RWPE2 (cell line): ENCODE results near the gene BFSP1.

Experiments used
- ATAC-seq: fragments of 200-7000 bp; cut with Tn5 transposase; 3 replicates; pipeline ENCODE4 v1.9.1; 2021; ENCODE audit warnings: low read depth
- DNase-seq: peaks from one replicate; pipeline ENCODE4 v3.0.0-alpha.2; 2020; ENCODE audit warnings: low spot score
- H3K27ac ChIP-seq: fragments of 450-650 bp; 2 replicates; pipeline ENCODE4 v1.5.1; 2017; ENCODE audit warnings: mild to moderate bottlenecking; ENCODE audit not compliant: poor library complexity, severe bottlenecking
- H3K27me3 ChIP-seq: fragments of 250-450 bp; sonication (Bioruptor Pico); 2 replicates; pipeline ENCODE4 v1.5.1; 2021; ENCODE audit warnings: mild to moderate bottlenecking, moderate library complexity; ENCODE audit not compliant: insufficient read depth, poor library complexity, severe bottlenecking
- H3K36me3 ChIP-seq: fragments of 250-450 bp; sonication (Bioruptor Pico); 2 replicates; pipeline ENCODE4 v1.5.1; 2020; ENCODE audit warnings: low read depth, mild to moderate bottlenecking, moderate library complexity
- H3K4me1 ChIP-seq: fragments of 250-450 bp; sonication (Bioruptor Pico); 2 replicates; pipeline ENCODE4 v1.5.1; 2021; ENCODE audit warnings: mild to moderate bottlenecking, moderate library complexity; ENCODE audit not compliant: insufficient read depth, poor library complexity, severe bottlenecking
- H3K4me3 ChIP-seq: fragments of 250-450 bp; sonication (Bioruptor Pico); 2 replicates; pipeline ENCODE4 v1.5.1; 2021; ENCODE audit warnings: mild to moderate bottlenecking, moderate library complexity; ENCODE audit not compliant: severe bottlenecking
- H3K9me3 ChIP-seq: fragments of 250-450 bp; sonication (Bioruptor Pico); 2 replicates; pipeline ENCODE4 v1.5.1; 2021; ENCODE audit warnings: mild to moderate bottlenecking, moderate library complexity; ENCODE audit not compliant: severe bottlenecking
- TF ChIP-seq, protein P1 (sequence below): fragments of 450-650 bp; IDR thresholded peaks from one replicate; pipeline ENCODE4 v1.5.1; 2017; ENCODE audit warnings: mild to moderate bottlenecking, moderate library complexity; ENCODE audit not compliant: poor library complexity, severe bottlenecking

BFSP1 gene

DNA sequence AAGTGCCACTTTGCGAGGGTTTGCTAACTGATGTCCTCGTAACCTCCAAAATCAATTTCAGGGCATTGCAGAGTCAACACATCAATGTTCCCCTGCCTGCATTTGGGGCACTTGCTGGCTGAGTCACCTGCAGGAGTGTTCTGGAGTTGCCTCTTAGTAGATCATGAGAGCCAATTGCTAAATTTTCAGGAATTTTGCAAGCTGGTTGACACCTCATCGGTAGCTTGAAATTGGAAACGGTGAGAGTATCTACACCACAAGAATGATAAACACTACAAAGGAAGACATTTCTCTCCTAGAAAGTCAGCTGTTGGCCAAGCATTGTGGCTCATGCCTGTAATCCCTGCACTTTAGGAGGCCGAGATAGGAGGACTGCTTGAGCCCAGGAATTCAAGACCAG lies 10.8 kb upstream of the BFSP1 start:
- H3K27me3 ChIP-seq = no peaks in the 10 kb centered on the region
- ATAC-seq (peak; percentile 81), DNase-seq (no peak)

DNA sequence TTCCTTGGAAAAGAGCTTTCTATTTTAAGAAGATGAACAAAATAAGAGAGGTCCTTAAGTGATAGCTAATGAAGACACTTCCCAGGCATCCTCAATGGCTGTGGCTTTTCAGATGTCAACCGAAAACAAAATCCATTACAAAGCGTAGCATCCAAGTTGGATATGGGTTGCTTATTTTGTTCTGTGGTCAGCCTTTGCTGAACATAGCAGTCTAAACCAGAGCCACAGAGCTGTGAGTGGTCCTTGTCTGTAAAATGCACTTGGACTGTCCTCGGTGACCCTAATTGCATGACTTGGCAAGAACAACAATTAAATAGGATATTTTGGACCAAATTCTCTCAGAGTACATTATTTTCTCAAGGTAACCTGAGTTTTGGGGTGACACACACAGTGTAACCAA lies 10.4 kb upstream of the BFSP1 start:
- Histone ChIP-seq H3K27ac (no peak overlapping the region), H3K36me3 (no peaks in the 10 kb centered on the region), H3K9me3 (no peaks in the 10 kb centered on the region), H3K4me3 (no peak overlapping the region), H3K27me3 (no peaks in the 10 kb centered on the region), H3K4me1 (peaks cover 7% of the 10 kb centered on the region)
- DNase-seq = no peak
- TF ChIP-seq, protein P1, sequence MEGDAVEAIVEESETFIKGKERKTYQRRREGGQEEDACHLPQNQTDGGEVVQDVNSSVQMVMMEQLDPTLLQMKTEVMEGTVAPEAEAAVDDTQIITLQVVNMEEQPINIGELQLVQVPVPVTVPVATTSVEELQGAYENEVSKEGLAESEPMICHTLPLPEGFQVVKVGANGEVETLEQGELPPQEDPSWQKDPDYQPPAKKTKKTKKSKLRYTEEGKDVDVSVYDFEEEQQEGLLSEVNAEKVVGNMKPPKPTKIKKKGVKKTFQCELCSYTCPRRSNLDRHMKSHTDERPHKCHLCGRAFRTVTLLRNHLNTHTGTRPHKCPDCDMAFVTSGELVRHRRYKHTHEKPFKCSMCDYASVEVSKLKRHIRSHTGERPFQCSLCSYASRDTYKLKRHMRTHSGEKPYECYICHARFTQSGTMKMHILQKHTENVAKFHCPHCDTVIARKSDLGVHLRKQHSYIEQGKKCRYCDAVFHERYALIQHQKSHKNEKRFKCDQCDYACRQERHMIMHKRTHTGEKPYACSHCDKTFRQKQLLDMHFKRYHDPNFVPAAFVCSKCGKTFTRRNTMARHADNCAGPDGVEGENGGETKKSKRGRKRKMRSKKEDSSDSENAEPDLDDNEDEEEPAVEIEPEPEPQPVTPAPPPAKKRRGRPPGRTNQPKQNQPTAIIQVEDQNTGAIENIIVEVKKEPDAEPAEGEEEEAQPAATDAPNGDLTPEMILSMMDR = no peak
- no peak for ATAC-seq

More for the DNA sequence above, 10.8 kb upstream of the BFSP1 start:
- Histone ChIP-seq H3K4me3 (no peak overlapping the region), H3K27ac (no peak overlapping the region), H3K4me1 (peaks cover 7% of the 10 kb centered on the region), H3K36me3 (no peaks in the 10 kb centered on the region), H3K9me3 (no peaks in the 10 kb centered on the region)
- TF ChIP-seq, protein P1 = no peak

DNA sequence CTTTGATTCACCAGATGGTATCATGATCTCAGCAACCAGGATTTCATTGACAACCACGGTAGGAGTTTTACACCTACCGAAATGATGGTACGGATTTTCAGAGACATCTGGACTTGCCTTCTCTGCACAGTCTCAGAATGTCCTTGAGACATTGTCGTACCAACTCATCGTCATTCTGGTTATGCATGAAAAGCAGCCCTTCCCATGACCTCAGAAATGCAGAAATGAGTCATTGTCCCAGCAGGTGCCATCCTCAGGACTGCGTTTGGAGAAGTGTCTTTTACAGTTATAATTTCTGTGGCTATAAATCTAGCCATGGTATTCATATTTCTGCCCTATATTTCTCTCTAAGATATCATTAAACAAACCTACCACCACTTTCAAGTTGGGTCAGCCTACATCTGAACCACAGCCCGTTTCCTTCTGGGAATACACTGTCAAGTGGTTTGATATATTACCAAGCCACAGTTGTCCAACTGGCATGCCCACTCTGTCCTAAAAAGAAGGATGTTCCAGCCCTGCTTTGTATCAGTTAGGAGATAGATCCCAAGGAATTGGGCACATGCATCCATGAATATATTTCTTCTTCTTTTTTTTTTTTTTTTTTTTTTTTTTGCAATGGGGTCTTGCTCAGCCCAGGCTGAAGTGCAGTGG lies 7.5 kb upstream of the BFSP1 start:
- no peak for DNase-seq
- Histone ChIP-seq H3K36me3 (no peaks in the 10 kb centered on the region), H3K4me1 (peaks cover 7% of the 10 kb centered on the region), H3K27me3 (no peaks in the 10 kb centered on the region), H3K4me3 (no peak overlapping the region), H3K27ac (no peak overlapping the region), H3K9me3 (no peaks in the 10 kb centered on the region)
- TF ChIP-seq, protein P1 = no peak
- ATAC-seq = no peak

DNA sequence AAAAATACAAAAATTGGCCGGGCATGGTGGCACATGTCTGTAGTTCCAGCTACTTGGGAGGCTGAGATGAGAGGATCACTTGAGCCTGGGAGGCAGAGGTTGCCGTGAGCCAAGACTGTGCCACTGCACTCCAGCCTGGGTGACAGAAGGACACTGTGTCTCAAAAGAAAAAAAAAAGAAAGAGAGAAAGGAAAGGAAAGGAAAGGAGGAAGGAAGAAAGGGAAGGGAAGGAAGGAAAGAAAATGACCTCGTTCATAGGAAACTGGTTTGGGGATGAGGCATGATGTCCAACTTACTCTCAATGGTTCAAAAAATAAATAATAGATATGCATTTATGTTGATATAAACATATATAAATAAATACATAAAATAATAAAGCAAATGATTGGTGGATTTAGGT lies 6.8 kb upstream of the BFSP1 start:
- TF ChIP-seq, protein P1 = no peak
- no peak for DNase-seq
- Histone ChIP-seq H3K9me3 (no peaks in the 10 kb centered on the region), H3K27me3 (no peaks in the 10 kb centered on the region), H3K27ac (no peak overlapping the region), H3K4me1 (peaks cover 7% of the 10 kb centered on the region), H3K4me3 (no peak overlapping the region), H3K36me3 (no peaks in the 10 kb centered on the region)
- ATAC-seq = no peak

DNA sequence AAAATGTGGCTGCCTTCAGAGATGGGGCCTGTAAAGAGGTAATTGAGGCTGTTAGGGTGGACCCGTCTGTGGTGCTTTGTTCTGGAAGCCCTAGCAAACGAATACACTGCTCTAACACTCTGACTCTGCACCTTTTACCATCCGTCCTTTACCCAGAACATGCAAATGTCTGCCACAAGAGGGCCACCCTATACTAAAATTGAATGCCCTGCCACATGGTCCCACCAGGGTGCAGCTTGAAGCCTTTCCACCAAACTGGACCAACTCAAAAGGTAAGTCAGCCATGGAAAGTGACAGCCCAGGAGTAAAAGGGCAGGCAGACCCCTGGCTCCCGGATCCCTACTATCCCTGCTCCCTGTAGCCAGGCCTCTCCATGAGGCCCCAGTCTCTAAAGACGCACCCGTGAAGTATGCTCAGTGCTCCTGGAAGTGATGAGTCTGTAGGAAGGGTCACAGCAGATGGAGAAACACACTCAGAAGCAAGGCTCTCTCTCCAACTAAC lies 5.8 kb upstream of the BFSP1 start:
- H3K36me3 ChIP-seq = no peaks in the 10 kb centered on the region

More for the DNA sequence above, 5.8 kb upstream of the BFSP1 start:
- ATAC-seq (peak; percentile 95), DNase-seq (no peak)
- Histone ChIP-seq H3K27me3 (no peaks in the 10 kb centered on the region), H3K27ac (no peak overlapping the region), H3K4me1 (no peaks in the 10 kb centered on the region), H3K9me3 (no peaks in the 10 kb centered on the region), H3K4me3 (no peak overlapping the region)
- TF ChIP-seq, protein P1 = peak; percentile 97
